ENCODE results near the gene MRGPRX2. TPM values are rescaled to one million over a fixed set of nuclear protein-coding genes. Genes with fewer than 3 reads are reported as not detected.
A peak's percentile ranks its signal among the peaks of the same experiment; 100 is the strongest.

The MRGPRX2 gene
- total and polyA plus RNA-seq, 2 donors (not counting 1 experiment from before 2014, with no cell fraction given) = not detected

DNA sequence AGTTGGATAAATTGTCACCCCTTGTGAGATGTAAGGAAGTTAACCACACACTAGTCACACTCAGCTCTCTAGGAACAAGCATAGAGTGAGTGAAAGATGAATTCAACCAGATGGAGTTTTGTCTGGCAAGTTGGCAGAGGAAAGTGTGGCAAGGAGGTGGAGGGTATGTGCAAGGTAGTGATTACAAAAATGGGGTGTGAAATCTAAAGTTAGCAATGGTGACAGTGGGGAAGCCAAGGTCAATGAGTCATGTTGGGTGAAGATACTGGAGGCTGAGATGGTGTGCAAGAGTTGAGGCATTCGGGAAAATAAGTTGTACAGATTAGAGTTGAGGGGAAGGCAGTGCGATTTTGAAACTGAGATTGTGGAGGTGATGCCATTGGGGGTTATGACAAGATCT lies 33.7 kb downstream of the MRGPRX2 start:
- H2AFZ ChIP-seq (ENCODE audit: low read length) = no peak overlapping the region
- no peaks in the 10 kb centered on the region for H3K27me3 ChIP-seq (ENCODE audit: control insufficient read depth, insufficient read depth, low read length)
- no peaks in the 10 kb centered on the region for H4K20me1 ChIP-seq (ENCODE audit: control insufficient read depth, extremely low read depth, insufficient read depth, low read length)
- no peak overlapping the region for H3K4me3 ChIP-seq (replicated peaks in 1 of 4; ENCODE audit: control extremely low read depth in 1 of 4, insufficient read depth in 1 of 4, low read depth in 3 of 4, low read length in 4 of 4)
- no peaks in the 10 kb centered on the region for H3K9me3 ChIP-seq (ENCODE audit: control insufficient read depth, insufficient read depth, low read depth, low read length)
- no peaks in the 10 kb centered on the region for H3K4me1 ChIP-seq (ENCODE audit: control insufficient read depth, extremely low read depth, insufficient read depth, low read length)
- no peak for DNase-seq (ENCODE audit: low read depth in 2 of 2)
- H3K79me2 ChIP-seq (ENCODE audit: control insufficient read depth, insufficient read depth, low read length) = no peaks in the 10 kb centered on the region
- H3K9ac ChIP-seq (ENCODE audit: insufficient read depth, low read length) = no peak overlapping the region
- H3K4me2 ChIP-seq (ENCODE audit: extremely low read depth, insufficient read depth, low read length) = no peak overlapping the region
- H3K27ac ChIP-seq (ENCODE audit: insufficient read depth, low read length) = no peak overlapping the region
- H3K36me3 ChIP-seq (ENCODE audit: control insufficient read depth, insufficient read depth, low read length) = no peaks in the 10 kb centered on the region
- no peak for TF ChIP-seq EZH2 (IDR thresholded peaks at IDR 0.05; ENCODE audit: low read length, missing control alignments)
- TF ChIP-seq, protein P1, sequence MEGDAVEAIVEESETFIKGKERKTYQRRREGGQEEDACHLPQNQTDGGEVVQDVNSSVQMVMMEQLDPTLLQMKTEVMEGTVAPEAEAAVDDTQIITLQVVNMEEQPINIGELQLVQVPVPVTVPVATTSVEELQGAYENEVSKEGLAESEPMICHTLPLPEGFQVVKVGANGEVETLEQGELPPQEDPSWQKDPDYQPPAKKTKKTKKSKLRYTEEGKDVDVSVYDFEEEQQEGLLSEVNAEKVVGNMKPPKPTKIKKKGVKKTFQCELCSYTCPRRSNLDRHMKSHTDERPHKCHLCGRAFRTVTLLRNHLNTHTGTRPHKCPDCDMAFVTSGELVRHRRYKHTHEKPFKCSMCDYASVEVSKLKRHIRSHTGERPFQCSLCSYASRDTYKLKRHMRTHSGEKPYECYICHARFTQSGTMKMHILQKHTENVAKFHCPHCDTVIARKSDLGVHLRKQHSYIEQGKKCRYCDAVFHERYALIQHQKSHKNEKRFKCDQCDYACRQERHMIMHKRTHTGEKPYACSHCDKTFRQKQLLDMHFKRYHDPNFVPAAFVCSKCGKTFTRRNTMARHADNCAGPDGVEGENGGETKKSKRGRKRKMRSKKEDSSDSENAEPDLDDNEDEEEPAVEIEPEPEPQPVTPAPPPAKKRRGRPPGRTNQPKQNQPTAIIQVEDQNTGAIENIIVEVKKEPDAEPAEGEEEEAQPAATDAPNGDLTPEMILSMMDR (conservative IDR thresholded peaks at IDR 0.05 in 1 of 2, IDR thresholded peaks at IDR 0.05 in 1 of 2; ENCODE audit: low read depth in 1 of 2, low read length in 2 of 2) = no peak

DNA sequence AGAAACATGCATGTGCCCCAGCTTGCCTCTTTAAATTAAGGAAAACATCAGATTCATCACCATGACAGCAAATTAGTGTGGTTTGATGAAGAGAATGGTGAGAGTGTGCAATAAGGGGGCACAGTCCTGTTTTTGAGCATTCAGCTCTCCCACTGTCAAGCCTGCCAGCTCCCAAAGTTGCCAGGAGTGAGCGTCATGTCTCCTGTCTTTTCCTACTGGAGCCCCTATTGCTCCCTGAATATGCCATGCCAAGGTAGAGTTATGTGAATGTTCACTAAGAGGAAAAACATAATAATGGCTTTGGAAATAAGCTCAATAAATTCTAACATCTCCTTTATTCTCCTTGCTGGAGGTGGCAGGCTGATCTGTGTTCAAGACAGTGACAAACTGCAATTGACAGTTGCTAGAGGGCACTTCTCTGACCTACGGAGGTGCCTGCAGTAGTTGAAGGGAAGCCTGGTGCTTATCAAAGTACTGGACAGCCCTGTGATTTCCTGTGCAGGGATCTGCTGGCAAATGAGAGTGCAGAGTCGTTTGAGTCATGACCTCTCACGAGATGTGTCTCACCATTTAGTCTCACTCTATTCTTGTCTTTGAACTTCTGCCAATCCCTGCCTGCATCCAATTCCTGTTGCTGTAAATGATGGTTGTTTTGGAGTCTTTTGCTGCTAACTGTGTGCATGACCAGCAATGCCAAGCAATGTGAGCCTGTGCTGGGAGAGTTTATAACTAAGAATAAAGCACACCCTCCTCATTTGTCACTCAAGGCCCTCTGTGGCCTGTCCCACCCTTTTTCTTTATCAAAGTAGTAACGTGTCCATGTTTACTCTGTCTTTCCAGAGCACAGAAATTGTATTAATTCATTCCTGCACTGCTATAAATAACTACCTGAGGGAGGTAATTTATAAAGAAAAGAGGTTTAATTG lies 34.8 kb downstream of the MRGPRX2 start:
- no peaks in the 10 kb centered on the region for H3K36me3 ChIP-seq (ENCODE audit: control insufficient read depth, insufficient read depth, low read length)
- H3K9me3 ChIP-seq (ENCODE audit: control insufficient read depth, insufficient read depth, low read depth, low read length) = no peaks in the 10 kb centered on the region
- H3K4me1 ChIP-seq (ENCODE audit: control insufficient read depth, extremely low read depth, insufficient read depth, low read length) = no peaks in the 10 kb centered on the region
- H2AFZ ChIP-seq (ENCODE audit: low read length) = no peak overlapping the region
- no peak overlapping the region for H3K4me2 ChIP-seq (ENCODE audit: extremely low read depth, insufficient read depth, low read length)
- peak in 1 of 2 donors; percentile 13 for DNase-seq (ENCODE audit: low read depth in 2 of 2)
- H4K20me1 ChIP-seq (ENCODE audit: control insufficient read depth, extremely low read depth, insufficient read depth, low read length) = no peaks in the 10 kb centered on the region
- no peak overlapping the region for H3K4me3 ChIP-seq (replicated peaks in 1 of 4; ENCODE audit: control extremely low read depth in 1 of 4, insufficient read depth in 1 of 4, low read depth in 3 of 4, low read length in 4 of 4)
- TF ChIP-seq, protein P1 (conservative IDR thresholded peaks at IDR 0.05 in 1 of 2, IDR thresholded peaks at IDR 0.05 in 1 of 2; ENCODE audit: low read depth in 1 of 2, low read length in 2 of 2) = no peak
- TF ChIP-seq EZH2 (IDR thresholded peaks at IDR 0.05; ENCODE audit: low read length, missing control alignments) = no peak
- H3K9ac ChIP-seq (ENCODE audit: insufficient read depth, low read length) = no peak overlapping the region
- no peak overlapping the region for H3K27ac ChIP-seq (ENCODE audit: insufficient read depth, low read length)
- no peaks in the 10 kb centered on the region for H3K79me2 ChIP-seq (ENCODE audit: control insufficient read depth, insufficient read depth, low read length)
- H3K27me3 ChIP-seq (ENCODE audit: control insufficient read depth, insufficient read depth, low read length) = no peaks in the 10 kb centered on the region

DNA sequence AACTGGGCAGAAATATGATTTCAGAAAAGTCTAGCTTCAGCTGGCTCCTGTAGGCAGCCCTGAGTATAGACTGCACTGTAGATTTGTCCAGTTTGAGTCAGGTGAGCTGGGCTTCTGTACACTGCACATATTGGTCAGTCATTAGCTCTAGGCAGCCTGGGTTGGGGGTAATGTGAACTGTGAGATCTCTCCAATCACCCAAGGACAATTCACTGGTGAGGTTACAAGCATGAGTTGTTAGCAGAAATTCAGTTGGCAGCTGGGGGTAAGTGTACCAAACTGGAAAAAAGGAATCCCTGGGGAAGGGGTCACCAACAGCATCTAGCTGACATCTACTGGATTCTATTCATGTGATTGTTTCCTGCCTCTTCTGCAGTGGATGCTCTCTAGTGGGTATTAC lies 39.7 kb downstream of the MRGPRX2 start:
- no peaks in the 10 kb centered on the region for H4K20me1 ChIP-seq (ENCODE audit: control insufficient read depth, extremely low read depth, insufficient read depth, low read length)
- no peaks in the 10 kb centered on the region for H3K9me3 ChIP-seq (ENCODE audit: control insufficient read depth, insufficient read depth, low read depth, low read length)
- no peak for DNase-seq (ENCODE audit: low read depth in 2 of 2)
- no peak overlapping the region for H3K27ac ChIP-seq (ENCODE audit: insufficient read depth, low read length)
- TF ChIP-seq EZH2 (IDR thresholded peaks at IDR 0.05; ENCODE audit: low read length, missing control alignments) = no peak
- TF ChIP-seq, protein P1 (conservative IDR thresholded peaks at IDR 0.05 in 1 of 2, IDR thresholded peaks at IDR 0.05 in 1 of 2; ENCODE audit: low read depth in 1 of 2, low read length in 2 of 2) = no peak
- no peaks in the 10 kb centered on the region for H3K4me1 ChIP-seq (ENCODE audit: control insufficient read depth, extremely low read depth, insufficient read depth, low read length)
- no peak overlapping the region for H3K4me3 ChIP-seq (replicated peaks in 1 of 4; ENCODE audit: control extremely low read depth in 1 of 4, insufficient read depth in 1 of 4, low read depth in 3 of 4, low read length in 4 of 4)
- no peak overlapping the region for H3K4me2 ChIP-seq (ENCODE audit: extremely low read depth, insufficient read depth, low read length)
- H3K36me3 ChIP-seq (ENCODE audit: control insufficient read depth, insufficient read depth, low read length) = no peaks in the 10 kb centered on the region
- H3K9ac ChIP-seq (ENCODE audit: insufficient read depth, low read length) = no peak overlapping the region
- no peaks in the 10 kb centered on the region for H3K27me3 ChIP-seq (ENCODE audit: control insufficient read depth, insufficient read depth, low read length)
- no peak overlapping the region for H2AFZ ChIP-seq (ENCODE audit: low read length)
- H3K79me2 ChIP-seq (ENCODE audit: control insufficient read depth, insufficient read depth, low read length) = no peaks in the 10 kb centered on the region
